EL (cell line): ENCODE data around the gene NCBP3.
"Not testable (repeated sequence)": the region's sequence is repeated elsewhere in the genome, so short reads cannot be mapped to it uniquely, and the experiment has no call there.

Experiments
- DNase-seq: peaks from one replicate; pipeline ENCODE4 v3.0.0-alpha.2; 2016

NCBP3 gene

GRCh38 chr17:3846437-3847164 is 555 bp upstream of the NCBP3 start:
- DNase-seq: no peak

DNA sequence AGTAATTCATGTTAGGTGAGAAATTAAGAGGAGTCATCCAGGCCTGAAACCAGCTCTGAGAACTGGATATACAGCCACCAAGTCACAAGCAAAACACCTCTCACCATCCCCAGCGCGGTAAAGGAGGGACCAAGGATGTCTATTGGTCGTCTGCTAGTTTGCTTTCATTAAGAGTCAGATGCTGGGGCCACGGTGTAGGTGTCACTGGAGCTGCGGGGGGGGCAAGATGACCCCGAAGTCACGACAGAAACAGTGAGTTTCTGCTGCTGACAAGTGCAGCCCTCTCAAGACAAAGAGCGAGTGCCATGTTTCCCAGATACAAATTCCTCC is 790 bp downstream of the NCBP3 start:
- peak; percentile 41 for DNase-seq

DNA sequence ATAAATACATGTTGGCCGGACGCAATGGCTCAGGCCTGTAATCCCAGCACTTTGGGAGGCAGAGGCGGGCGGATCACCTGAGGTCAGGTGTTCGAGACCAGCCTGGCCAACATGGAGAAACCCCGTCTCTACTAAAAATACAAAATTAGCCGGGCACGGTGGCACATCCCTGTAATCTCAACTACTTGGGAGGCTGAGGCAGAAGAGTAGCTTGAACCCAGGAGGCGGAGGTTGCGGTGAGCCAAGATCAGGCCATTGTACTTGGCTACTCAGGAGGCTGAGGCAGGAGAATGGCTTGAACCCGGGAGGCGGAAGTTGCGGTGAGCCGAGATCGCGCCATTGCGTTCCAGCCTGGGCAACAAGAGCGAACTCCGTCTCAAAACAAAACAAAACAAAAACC is 1.5 kb downstream of the NCBP3 start:
- not testable (repeated sequence) for DNase-seq

DNA sequence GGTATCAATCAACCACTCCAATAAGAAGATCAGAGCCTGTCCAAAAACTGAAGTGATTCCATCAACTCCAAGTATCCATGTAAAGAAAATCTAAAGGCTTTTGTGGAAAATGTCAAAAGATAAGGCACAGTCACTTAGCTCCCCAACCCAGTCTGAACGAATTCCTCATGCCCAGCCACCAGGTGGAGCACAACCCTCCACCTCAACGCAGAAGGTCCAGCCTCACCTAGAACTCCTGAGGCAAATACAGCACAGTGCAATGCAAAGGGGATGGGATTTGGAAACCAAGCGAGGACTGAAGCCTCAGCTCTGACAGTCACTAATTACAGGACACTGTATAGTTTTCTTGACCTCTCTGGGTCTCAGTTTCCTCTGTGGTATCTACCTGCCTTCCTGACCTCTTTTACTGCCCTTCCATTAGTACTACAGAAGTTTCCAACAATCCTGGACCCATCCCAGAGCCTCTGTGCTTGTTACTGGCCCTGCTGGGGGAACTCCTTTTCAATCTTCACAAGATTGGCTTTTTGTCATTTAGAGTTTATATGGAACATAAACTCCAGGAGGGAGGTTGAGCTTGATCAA is 2.0 kb downstream of the NCBP3 start:
- peak; percentile 45 for DNase-seq

DNA sequence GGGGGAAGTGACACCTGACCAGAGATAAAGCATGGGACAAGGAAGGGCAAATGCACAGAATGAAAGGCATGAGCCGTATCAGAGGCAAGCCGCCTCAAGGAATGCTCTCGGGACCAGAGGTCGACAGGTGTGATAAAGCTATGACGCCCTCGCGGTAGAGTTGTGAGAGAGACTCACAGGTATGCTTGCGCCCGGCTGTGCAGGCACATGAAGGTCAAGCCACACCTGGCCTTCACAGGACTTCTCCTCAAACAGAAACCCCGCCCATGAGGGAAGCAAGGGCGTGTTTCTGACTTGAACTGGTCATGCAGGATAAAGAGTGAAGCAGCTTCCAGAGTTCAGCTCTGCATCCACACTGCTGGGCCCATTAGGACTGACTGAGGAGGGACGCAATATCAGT is 7.8 kb downstream of the NCBP3 start:
- no peak for DNase-seq

DNA sequence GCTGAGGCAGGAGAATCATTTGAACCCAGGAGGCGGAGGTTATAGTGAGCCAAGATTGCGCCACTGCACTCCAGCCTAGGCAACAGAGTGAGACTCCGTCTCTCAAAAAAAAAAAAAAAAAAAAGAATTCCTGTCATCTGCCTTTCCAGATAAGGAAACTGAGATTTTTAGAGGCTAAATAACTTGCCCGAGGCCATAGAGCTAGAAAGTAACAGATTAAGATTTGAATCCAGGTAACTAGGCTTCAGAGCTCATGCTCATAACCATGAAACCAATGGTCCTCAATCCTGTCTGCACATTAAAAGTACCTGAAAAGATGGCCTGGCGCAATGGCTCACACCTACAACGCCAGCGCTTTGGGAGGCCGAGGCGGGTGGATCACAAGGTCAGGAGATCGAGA is 9.5 kb downstream of the NCBP3 start:
- DNase-seq: no peak

DNA sequence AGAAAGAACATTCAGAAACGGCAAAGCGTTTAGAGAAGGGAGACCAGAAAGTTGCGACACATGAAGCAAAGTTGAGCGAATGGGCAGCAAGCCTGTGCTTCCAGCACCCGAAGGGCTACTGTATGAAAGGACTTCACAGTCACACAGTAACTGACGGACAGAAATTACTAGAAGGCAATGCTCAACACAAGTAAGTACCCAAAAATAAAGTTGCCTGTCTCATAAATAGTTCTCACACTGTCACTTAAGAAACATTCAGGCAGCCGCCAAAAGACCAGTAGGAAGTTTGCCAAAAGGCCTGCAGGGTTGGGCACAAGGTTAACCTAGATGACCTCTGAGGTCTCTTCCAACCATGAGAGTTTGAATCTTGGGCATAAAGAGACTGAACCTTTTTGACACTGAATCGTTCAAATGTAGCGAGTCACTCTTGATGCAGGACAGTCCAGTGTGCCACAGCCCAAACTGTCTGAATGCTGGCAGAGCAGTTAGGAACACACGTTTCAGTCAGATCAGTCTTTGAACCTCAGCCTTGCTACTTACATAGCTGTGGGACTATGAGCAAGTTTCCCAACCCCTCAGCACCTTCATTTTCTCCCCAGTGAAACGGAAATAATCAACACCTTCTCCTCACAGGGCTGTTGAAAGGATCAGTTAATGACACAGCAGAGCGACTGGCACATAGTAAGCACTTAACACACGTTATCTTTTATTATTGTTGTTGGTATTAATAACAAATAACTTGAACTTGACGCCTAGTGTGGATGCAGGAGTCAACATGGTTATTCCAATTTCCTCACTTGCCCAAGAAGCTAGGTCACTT is 10.4 kb downstream of the NCBP3 start:
- DNase-seq: peak; percentile 54

GRCh38 chr17:3834811-3835210 is 11.2 kb downstream of the NCBP3 start:
- DNase-seq: no peak

GRCh38 chr17:3828852-3829232 is 17.2 kb downstream of the NCBP3 start:
- DNase-seq: no peak

GRCh38 chr17:3828151-3828851 is 17.7 kb downstream of the NCBP3 start:
- DNase-seq: no peak

DNA sequence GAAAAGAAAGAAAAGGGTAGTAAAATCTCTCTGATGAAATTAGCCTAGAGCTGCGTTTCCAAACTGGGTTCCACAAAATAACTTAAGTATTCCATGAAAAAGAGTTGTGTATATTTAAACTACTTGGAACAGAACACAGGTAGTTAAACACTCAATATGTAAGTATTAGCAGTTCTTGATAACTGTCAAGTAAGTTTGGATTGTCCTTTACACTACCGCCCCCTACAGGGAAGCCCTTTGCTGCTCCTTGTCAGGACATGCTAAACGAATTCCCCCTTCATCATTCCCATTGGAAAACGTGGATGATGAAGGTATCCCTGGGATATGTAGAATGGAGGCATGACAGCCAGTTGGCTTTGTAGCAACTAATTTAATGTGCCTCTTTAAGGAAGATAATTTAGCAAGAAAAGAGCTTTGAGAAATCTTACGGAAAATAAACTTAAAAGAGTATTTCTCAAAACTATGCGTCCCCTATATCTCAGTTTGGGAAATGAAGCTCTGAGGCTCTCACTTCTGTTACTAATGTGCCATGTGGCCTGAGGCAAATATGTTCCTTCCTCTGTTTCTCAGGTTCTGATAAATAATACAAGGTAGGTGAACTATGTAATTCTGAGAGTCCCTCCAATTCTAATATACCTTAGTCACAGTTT is 18.8 kb downstream of the NCBP3 start:
- peak; percentile 71 for DNase-seq

GRCh38 chr17:3826191-3826590 is 19.9 kb downstream of the NCBP3 start:
- peak; percentile 41 for DNase-seq

GRCh38 chr17:3821101-3821500 is 24.9 kb downstream of the NCBP3 start:
- no peak for DNase-seq

GRCh38 chr17:3818786-3819185 is 27.3 kb downstream of the NCBP3 start:
- no peak for DNase-seq

- DNase-seq: no peak
These were observed 28.0 kb downstream of the NCBP3 start for GRCh38 chr17:3817851-3818605.

- DNase-seq: no peak
These were observed 30.1 kb downstream of the NCBP3 start for GRCh38 chr17:3815925-3816324.

DNA sequence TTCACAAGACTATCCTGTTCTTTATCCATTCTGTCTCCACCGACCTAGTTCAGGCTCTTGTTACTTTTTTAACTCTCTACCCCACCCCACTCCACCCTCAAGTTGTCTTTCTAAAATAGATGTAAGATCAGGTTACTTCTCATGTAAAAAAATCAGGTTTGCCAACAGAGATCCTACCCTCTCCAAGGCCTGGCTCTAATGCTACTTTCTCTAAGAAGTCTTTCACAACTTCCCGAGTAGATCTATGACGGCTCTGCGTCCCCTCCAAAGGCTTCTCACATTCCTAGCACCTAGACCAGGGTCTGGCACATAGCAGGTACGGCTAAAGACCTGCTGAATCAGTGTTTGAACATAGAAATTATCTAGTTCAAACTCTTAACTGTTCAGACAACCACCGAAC is 30.9 kb downstream of the NCBP3 start:
- DNase-seq: no peak

GRCh38 chr17:3814361-3814760 is 31.7 kb downstream of the NCBP3 start:
- DNase-seq: no peak

DNA sequence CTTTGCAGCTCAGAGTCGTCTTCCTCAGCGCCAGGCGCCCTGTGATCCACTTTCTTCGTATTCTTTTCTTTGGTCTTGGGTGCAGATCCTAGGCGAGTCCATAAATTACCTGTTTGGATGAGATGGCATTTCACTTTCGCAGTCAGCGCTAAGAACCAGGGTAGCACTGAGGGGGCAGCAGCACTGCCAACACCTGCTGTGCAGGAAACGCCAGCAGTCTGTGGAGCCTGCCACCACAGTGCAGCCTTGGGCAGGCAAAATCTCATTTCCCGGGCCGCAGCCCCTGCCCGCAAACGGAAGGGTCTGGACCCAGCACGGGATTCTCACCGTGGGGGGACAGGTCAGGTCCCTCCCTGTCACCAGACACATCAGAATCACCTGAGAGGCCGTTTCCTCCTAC is 32.9 kb downstream of the NCBP3 start:
- no peak for DNase-seq

GRCh38 chr17:3812771-3813170 is 33.3 kb downstream of the NCBP3 start:
- no peak for DNase-seq

GRCh38 chr17:3812284-3812683 is 33.8 kb downstream of the NCBP3 start:
- DNase-seq: no peak

GRCh38 chr17:3810019-3810418 is 36.0 kb downstream of the NCBP3 start:
- no peak for DNase-seq
